HCT116 (cell line): ENCODE measurements around the gene PIK3CD. TPM values are rescaled to one million over a fixed set of nuclear protein-coding genes. Genes with fewer than 3 reads are reported as not detected.

ENCODE experiments used
- ATAC-seq: fragments of 200-7000 bp; cut with Tn5 transposase; 2 replicates; pipeline ENCODE4 v1.9.1; 2020; ENCODE audit warnings: mild to moderate bottlenecking, moderate library complexity
- BruUV-seq: library from RNA; stranded (reverse); fragments of 400-500 nt; replicated peaks from 2 replicates; lab custom pipeline; 2021; lab: Mats Ljungman, UMichigan
- CTCF ChIA-PET: fragments of 300-600 bp; sonication (Branson Sonifier 250); formaldehyde crosslinking; loops from one replicate; lab custom pipeline; 2021; ENCODE audit warnings: antibody characterized with exemption; lab: Charles Lee
- POLR2A ChIA-PET: fragments of 300-600, 350-600 bp; sonication (Branson Sonifier 250); formaldehyde crosslinking; loops from one replicate; lab custom pipeline; 2021; ENCODE audit warnings: antibody characterized with exemption; lab: Charles Lee
- RAD21 ChIA-PET, 2 experiments: fragments of 300-600 bp; sonication (Branson Sonifier 250); formaldehyde crosslinking; loops; one replicate each; lab custom pipeline; 2023; ENCODE audit warnings: low total read pairs in 2 of 2; ENCODE audit not compliant: uncharacterized antibody in 2 of 2, unreplicated experiment in 2 of 2, low non-redundant PET in 1 of 2; lab: Charles Lee
- DNase-seq: peaks from one replicate; pipeline ENCODE4 v3.0.0-alpha.2; 2010; ENCODE audit warnings: low read depth, low spot score
- H2AFZ ChIP-seq: fragments of 200-600 bp; shearing (Covaris generic), sonication (generic); 2 replicates; pipeline ENCODE4 v1.6.1; 2017; ENCODE audit warnings: low read depth, mixed run types, mixed read lengths, antibody characterized with exemption, low read length; ENCODE audit not compliant: poor library complexity, severe bottlenecking
- H3K27ac ChIP-seq: 2 replicates; pipeline ENCODE4 v1.5.1; 2012; ENCODE audit warnings: low read depth, low read length
- H3K27me3 ChIP-seq: fragments of 200-600 bp; sonication (generic); 2 replicates; pipeline ENCODE4 v1.6.1; 2016; ENCODE audit warnings: mixed run types, low read length, mixed read lengths; ENCODE audit not compliant: insufficient read depth
- H3K36me3 ChIP-seq, 2 experiments: fragments of 200-500 bp in 1 of 2; fragments of 200-600 bp in 1 of 2; sonication (Bioruptor generic) in 1 of 2; sonication (generic) in 1 of 2; 2 replicates each; pipeline versions ENCODE4 v1.5.1 to v1.6.1; 2014 to 2016; ENCODE audit warnings: low read length in 2 of 2, inconsistent platforms in 1 of 2, mixed read lengths in 1 of 2, mixed run types in 1 of 2; ENCODE audit not compliant: insufficient read depth in 2 of 2, control insufficient read depth in 1 of 2
- H3K4me1 ChIP-seq, 2 experiments: fragments of 200-600 bp in 1 of 2; sonication (generic) in 1 of 2; 2 replicates each; pipeline versions ENCODE4 v1.5.1 to v1.6.1; 2012 to 2017; ENCODE audit warnings: low read length in 2 of 2, inconsistent platforms in 1 of 2, mild to moderate bottlenecking in 1 of 2, mixed read lengths in 1 of 2, mixed run types in 1 of 2, moderate library complexity in 1 of 2; ENCODE audit not compliant: insufficient read depth in 2 of 2, control insufficient read depth in 1 of 2
- H3K4me2 ChIP-seq: fragments of 200-600 bp; sonication (generic); 2 replicates; pipeline ENCODE4 v1.6.1; 2017; ENCODE audit warnings: mixed run types, low read length, mixed read lengths
- H3K4me3 ChIP-seq, 2 experiments: fragments of 200-600 bp in 1 of 2; sonication (generic) in 1 of 2; replicated peaks in 1 of 2; 2 replicates each; pipeline ENCODE4 v1.5.1; 2011 to 2016; ENCODE audit warnings: low read length in 2 of 2, control low read depth in 1 of 2, low read depth in 1 of 2, mild to moderate bottlenecking in 1 of 2, mixed read lengths in 1 of 2, mixed run types in 1 of 2
- H3K79me2 ChIP-seq: fragments of 200-600 bp; sonication (generic); 2 replicates; pipeline ENCODE4 v1.6.1; 2017; ENCODE audit warnings: mild to moderate bottlenecking, mixed run types, low read length, moderate library complexity, mixed read lengths; ENCODE audit not compliant: insufficient read depth
- H3K9ac ChIP-seq: fragments of 200-600 bp; sonication (generic); 2 replicates; pipeline ENCODE4 v1.6.1; 2016; ENCODE audit warnings: low read length, mixed read lengths
- H3K9me2 ChIP-seq: fragments of 200-600 bp; sonication (generic), shearing (Covaris generic); 2 replicates; pipeline ENCODE4 v1.6.1; 2017; ENCODE audit warnings: mixed run types, mild to moderate bottlenecking, moderate library complexity; ENCODE audit not compliant: insufficient read depth
- H3K9me3 ChIP-seq, 2 experiments: fragments of 200-500 bp in 1 of 2; fragments of 200-600 bp in 1 of 2; sonication (Bioruptor generic) in 1 of 2; sonication (generic) in 1 of 2; 2 replicates each; pipeline ENCODE4 v1.6.1; 2014 to 2017; ENCODE audit warnings: low read length in 2 of 2, mixed read lengths in 2 of 2, inconsistent platforms in 1 of 2, low read depth in 1 of 2, mild to moderate bottlenecking in 1 of 2, mixed run types in 1 of 2, moderate library complexity in 1 of 2; ENCODE audit not compliant: control insufficient read depth in 1 of 2, insufficient read depth in 1 of 2
- H4K20me1 ChIP-seq: fragments of 200-600 bp; sonication (generic), shearing (Covaris generic); 2 replicates; pipeline ENCODE4 v1.6.1; 2017; ENCODE audit warnings: mixed run types, mild to moderate bottlenecking, moderate library complexity; ENCODE audit not compliant: insufficient read depth
- CEBPB ChIP-seq: IDR thresholded peaks from 2 replicates; pipeline ENCODE4 v1.6.1; 2012; ENCODE audit warnings: low read depth
- FOSL1 ChIP-seq: IDR thresholded peaks from 2 replicates; pipeline ENCODE4 v1.6.1; 2012; ENCODE audit warnings: low read depth
- MAX ChIP-seq: IDR thresholded peaks from 2 replicates; pipeline ENCODE4 v1.6.1; 2012
- POLR2AphosphoS5 ChIP-seq: IDR thresholded peaks from 2 replicates; pipeline ENCODE4 v1.6.1; 2011; ENCODE audit warnings: mild to moderate bottlenecking, low read depth, low read length, moderate library complexity
- REST ChIP-seq: IDR thresholded peaks from 2 replicates; pipeline ENCODE4 v1.6.1; 2012; ENCODE audit warnings: low read depth
- ZBTB33 ChIP-seq: IDR thresholded peaks from 2 replicates; pipeline ENCODE4 v1.6.1; 2011; ENCODE audit warnings: mild to moderate bottlenecking, low read length, moderate library complexity; ENCODE audit not compliant: insufficient replicate concordance; ENCODE audit errors: extremely low read depth
- intact Hi-C: fragments of 100-400 bp; cut with micrococcal nuclease; formaldehyde crosslinking; loops from 2 replicates; pipeline ENCODE4 v1.10.0; 2022
- total RNA-seq: library from RNA; stranded (reverse); gene quantifications from one replicate; pipeline ENCODE4 v1.2.1, GENCODE V29; 2021; ENCODE audit not compliant: unreplicated experiment

The PIK3CD gene
- total RNA-seq, 1 experiment from 2014 or later: 9.2 TPM

GRCh38 chr1:9633493-9633892 is 18.0 kb upstream of the PIK3CD start (continued):
- no peak for TF ChIP-seq REST

GRCh38 chr1:9634582-9634981 is 16.9 kb upstream of the PIK3CD start:
- DNase-seq (no peak), ATAC-seq (no peak)
- no peaks in the 10 kb centered on the region for H3K36me3 ChIP-seq
- intact Hi-C loops: no loop called here
- H3K9ac ChIP-seq: no peak overlapping the region
- H4K20me1 ChIP-seq: no peaks in the 10 kb centered on the region
- no peak overlapping the region for H3K4me2 ChIP-seq
- H2AFZ ChIP-seq: no peak overlapping the region
- ChIA-PET RAD21 (no interaction called here), CTCF (no interaction called here), POLR2A (no interaction called here)
- no peaks in the 10 kb centered on the region for H3K27me3 ChIP-seq
- H3K4me3 ChIP-seq: no peak overlapping the region
- H3K9me2 ChIP-seq: no peaks in the 10 kb centered on the region
- no peak overlapping the region for H3K27ac ChIP-seq
- no peaks in the 10 kb centered on the region for H3K79me2 ChIP-seq
- TF ChIP-seq FOSL1: no peak
- TF ChIP-seq CEBPB: no peak
- no peak for TF ChIP-seq ZBTB33
- no peak for TF ChIP-seq POLR2AphosphoS5
- TF ChIP-seq REST: no peak
- TF ChIP-seq MAX: no peak
- H3K9me3 ChIP-seq: no peaks in the 10 kb centered on the region
- H3K4me1 ChIP-seq: no peaks in the 10 kb centered on the region
- BruUV-seq: no TSS peak
